Esophagus squamous epithelium (tissue), 5 donors: ENCODE measurements around the gene CACNA2D2. TPM values are rescaled to one million over a fixed set of nuclear protein-coding genes. Genes with fewer than 3 reads are reported as not detected.

Source experiments
- DNase-seq: peaks from one replicate; lab custom pipeline; 2025; lab: John Stamatoyannopoulos, UW
- H3K27ac ChIP-seq, 4 donors: fragments of 200-600 bp; sonication (generic); one replicate each; pipeline ENCODE4 v1.5.1; 2016 to 2019; ENCODE audit warnings: mild to moderate bottlenecking in 1 of 4
- H3K27me3 ChIP-seq, 4 donors: fragments of 200-600 bp; sonication (generic); 1 replicate in 3 of 4; 2 replicates in 1 of 4; pipeline versions ENCODE4 v1.5.1 to v1.6.0; 2017 to 2021; ENCODE audit warnings: antibody characterized with exemption in 1 of 4
- H3K36me3 ChIP-seq, 3 donors: fragments of 200-600 bp; sonication (generic); one replicate each; pipeline ENCODE4 v1.5.1; 2016 to 2019
- H3K4me1 ChIP-seq, 3 donors: fragments of 200-600 bp; sonication (generic); one replicate each; pipeline ENCODE4 v1.5.1; 2017 to 2019
- H3K4me3 ChIP-seq, 4 donors: fragments of 200-600 bp; sonication (generic); 1 replicate in 3 of 4; 2 replicates in 1 of 4; pipeline ENCODE4 v1.5.1; 2016 to 2019; ENCODE audit warnings: mild to moderate bottlenecking in 2 of 4, moderate library complexity in 1 of 4
- H3K9me3 ChIP-seq, 3 donors: fragments of 200-600 bp; sonication (generic); one replicate each; pipeline ENCODE4 v1.5.1; 2016 to 2019
- POLR2A ChIP-seq, 4 donors: fragments of 450-650 bp; IDR thresholded peaks; one replicate each; pipeline ENCODE4 v1.6.1; 2017; ENCODE audit warnings: antibody characterized with exemption in 4 of 4, mild to moderate bottlenecking in 4 of 4, moderate library complexity in 3 of 4
- WGBS, 2 donors: methylation state at CpG; one replicate each; pipeline ENCODE4 v1.1.5; 2018; 5-methylcytosine and 5-hydroxymethylcytosine counted together
- intact Hi-C: fragments of 100-400 bp; cut with DNase I; formaldehyde crosslinking; loops from one replicate; pipeline ENCODE4 v1.15.0; 2022
- total RNA-seq, 4 donors: library from RNA; depleted of rRNA; stranded (reverse); fragments of >200 nt; gene quantifications; one replicate each; pipeline ENCODE4 v1.1.0, GENCODE V29; 2016
- TF ChIP-seq, protein P1 (sequence below), 6 experiments: fragments of 450-650 bp in 4 of 6; fragments of 200-600 bp in 2 of 6; sonication (generic) in 2 of 6; IDR thresholded peaks; one replicate each; pipeline ENCODE4 v1.5.1; 2016 to 2019; ENCODE audit warnings: antibody characterized with exemption in 6 of 6, mild to moderate bottlenecking in 4 of 6, moderate library complexity in 4 of 6
- donor health status: DM: yes; HTN: yes; CAD: no.

Gene CACNA2D2
- total RNA-seq, 4 donors from 2014 or later, result 0.18 to 0.57 (median 0.35) TPM; not detected in 1

DNA sequence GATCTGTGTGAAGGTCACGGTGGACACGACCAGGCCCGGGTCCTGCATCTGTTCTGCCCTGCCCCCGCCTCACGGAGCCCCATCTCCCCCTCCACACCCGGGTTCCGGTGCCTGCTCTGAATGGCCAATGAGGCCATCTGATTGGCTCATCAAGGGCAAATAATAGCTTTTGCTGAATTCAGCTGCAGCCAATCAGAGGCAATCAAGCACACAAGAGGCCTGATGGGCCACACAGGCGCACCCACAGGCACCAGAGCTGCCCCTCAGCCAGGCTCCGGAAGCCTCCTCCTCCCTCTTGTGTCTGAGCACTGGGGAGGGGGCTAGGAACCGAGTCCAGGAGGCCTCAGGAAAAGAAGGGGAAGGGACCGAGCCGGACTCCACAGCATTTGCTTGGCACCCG lies 49.5 kb downstream of the CACNA2D2 start:
- WGBS, 2 donors, result 86 to 100% methylated on average over 3 to 10 of the region's 13 CpGs
- intact Hi-C loops, result no loop called here
- H3K27ac ChIP-seq, result no peak overlapping the region

DNA sequence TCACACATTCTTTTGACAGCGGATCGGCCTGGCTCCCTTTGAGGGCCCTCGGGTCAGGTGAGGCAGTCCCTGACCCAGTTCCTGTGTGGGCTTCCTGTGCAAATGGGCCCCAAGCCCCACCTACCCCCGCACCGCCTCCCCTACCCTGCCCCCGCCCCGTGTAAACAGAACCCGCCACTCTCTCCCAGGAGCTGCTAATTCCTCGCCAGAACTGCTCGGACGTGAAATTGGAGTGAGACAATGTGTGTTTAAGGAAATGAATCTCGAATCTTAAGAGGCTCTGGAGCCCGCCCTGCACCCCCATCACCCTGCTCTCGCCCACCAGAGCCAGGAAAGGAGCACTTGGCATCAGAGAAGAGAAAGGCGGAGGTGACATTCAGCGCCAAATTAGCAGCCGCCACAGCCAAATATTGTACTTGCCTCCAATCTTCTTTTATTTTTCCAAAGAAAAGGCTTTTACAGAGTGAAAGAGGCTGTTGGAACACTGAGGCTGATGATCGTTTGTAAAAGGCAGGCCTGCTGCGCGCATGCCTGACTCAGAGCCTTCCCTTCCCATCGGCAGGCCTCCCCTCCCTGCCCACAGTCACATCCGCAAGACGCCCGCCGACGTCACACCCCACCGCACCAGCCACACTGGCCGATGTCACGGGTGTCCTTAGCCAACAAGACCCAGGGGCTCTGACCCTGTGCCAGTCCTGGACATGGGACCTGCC lies 53.1 kb downstream of the CACNA2D2 start:
- peak; percentile 15 for DNase-seq
- Histone ChIP-seq H3K27me3 (no peaks in the 10 kb centered on the region), H3K27ac (peak overlapping the region; percentile 15 to 68 (median 54)), H3K4me1 (peaks cover 0 to 25% (median 0%) of the 10 kb centered on the region in 3 donors), H3K4me3 (peak overlapping the region in 3 of 4 donors; percentile 22 to 48 (median 33)), H3K36me3 (no peaks in the 10 kb centered on the region), H3K9me3 (no peaks in the 10 kb centered on the region)
- intact Hi-C loops, result no loop called here
- no peak for TF ChIP-seq POLR2A (IDR thresholded peaks at IDR 0.05)
- TF ChIP-seq, protein P1, sequence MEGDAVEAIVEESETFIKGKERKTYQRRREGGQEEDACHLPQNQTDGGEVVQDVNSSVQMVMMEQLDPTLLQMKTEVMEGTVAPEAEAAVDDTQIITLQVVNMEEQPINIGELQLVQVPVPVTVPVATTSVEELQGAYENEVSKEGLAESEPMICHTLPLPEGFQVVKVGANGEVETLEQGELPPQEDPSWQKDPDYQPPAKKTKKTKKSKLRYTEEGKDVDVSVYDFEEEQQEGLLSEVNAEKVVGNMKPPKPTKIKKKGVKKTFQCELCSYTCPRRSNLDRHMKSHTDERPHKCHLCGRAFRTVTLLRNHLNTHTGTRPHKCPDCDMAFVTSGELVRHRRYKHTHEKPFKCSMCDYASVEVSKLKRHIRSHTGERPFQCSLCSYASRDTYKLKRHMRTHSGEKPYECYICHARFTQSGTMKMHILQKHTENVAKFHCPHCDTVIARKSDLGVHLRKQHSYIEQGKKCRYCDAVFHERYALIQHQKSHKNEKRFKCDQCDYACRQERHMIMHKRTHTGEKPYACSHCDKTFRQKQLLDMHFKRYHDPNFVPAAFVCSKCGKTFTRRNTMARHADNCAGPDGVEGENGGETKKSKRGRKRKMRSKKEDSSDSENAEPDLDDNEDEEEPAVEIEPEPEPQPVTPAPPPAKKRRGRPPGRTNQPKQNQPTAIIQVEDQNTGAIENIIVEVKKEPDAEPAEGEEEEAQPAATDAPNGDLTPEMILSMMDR (IDR thresholded peaks at IDR 0.05), result no peak
- 26 to 56% methylated on average over 14 to 24 of the region's 29 CpGs for WGBS, 2 donors

More for the DNA sequence above, 49.5 kb downstream of the CACNA2D2 start:
- H3K9me3 ChIP-seq, result no peaks in the 10 kb centered on the region
- no peak for DNase-seq
- no peak overlapping the region for H3K4me3 ChIP-seq
- no peaks in the 10 kb centered on the region for H3K36me3 ChIP-seq
- H3K27me3 ChIP-seq, result no peaks in the 10 kb centered on the region
- peaks cover 0 to 29% (median 0%) of the 10 kb centered on the region in 3 donors for H3K4me1 ChIP-seq
- TF ChIP-seq, protein P1 (IDR thresholded peaks at IDR 0.05), result no peak
- no peak for TF ChIP-seq POLR2A (IDR thresholded peaks at IDR 0.05)

GRCh38 chr3:50448752-50449539 lies 54.5 kb downstream of the CACNA2D2 start:
- Histone ChIP-seq H3K4me1 (peaks cover 0 to 15% (median 0%) of the 10 kb centered on the region in 3 donors), H3K27ac (no peak overlapping the region), H3K4me3 (no peak overlapping the region), H3K9me3 (no peaks in the 10 kb centered on the region), H3K27me3 (no peaks in the 10 kb centered on the region), H3K36me3 (no peaks in the 10 kb centered on the region)
- no peak for TF ChIP-seq POLR2A (IDR thresholded peaks at IDR 0.05)
- TF ChIP-seq, protein P1 (IDR thresholded peaks at IDR 0.05), result no peak
- 74 to 82% methylated on average over 4 to 8 of the region's 13 CpGs for WGBS, 2 donors
- no peak for DNase-seq
- intact Hi-C loops, result no loop called here

DNA sequence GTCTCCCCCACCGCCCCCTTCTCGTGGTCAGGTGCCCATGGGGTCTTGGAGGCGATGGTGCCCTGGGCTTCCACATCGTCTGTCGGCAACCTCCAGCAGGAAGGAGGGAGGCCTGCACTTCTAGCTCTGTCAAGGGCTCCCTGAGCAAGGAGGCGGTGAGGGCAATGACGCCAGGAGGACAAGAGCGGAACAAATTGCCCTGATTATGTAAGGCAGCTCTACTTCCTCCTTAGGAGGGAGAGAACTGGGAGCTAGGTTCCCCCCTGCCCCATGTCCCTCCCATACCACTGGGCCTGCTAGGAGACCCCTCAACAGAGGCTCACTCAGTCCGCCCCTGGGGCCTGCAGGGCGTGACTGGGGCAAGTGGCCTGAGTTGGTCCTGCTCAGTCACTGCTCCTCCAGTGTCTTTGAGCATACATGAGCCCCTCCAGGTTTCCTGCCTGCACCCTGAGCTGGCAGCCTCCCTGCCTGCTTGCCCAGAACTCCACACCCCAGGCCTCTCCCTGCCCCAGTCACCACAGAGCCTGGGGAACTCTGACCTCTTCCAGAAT lies 56.1 kb downstream of the CACNA2D2 start:
- H3K36me3 ChIP-seq, result no peaks in the 10 kb centered on the region
- no peak for TF ChIP-seq POLR2A (IDR thresholded peaks at IDR 0.05)
- TF ChIP-seq, protein P1 (IDR thresholded peaks at IDR 0.05), result no peak
- 73 to 100% methylated on average over 1 to 5 of the region's 10 CpGs for WGBS, 2 donors
- peaks cover 0 to 15% (median 0%) of the 10 kb centered on the region in 3 donors for H3K4me1 ChIP-seq
- H3K9me3 ChIP-seq, result no peaks in the 10 kb centered on the region
- DNase-seq, result no peak
- H3K27me3 ChIP-seq, result no peaks in the 10 kb centered on the region
- intact Hi-C loops, result no loop called here
- H3K4me3 ChIP-seq, result no peak overlapping the region
- no peak overlapping the region for H3K27ac ChIP-seq
